Smooth muscle cell (in vitro differentiated cells): ENCODE results near the gene TENM3. TPM values are rescaled to one million over a fixed set of nuclear protein-coding genes. Genes with fewer than 3 reads are reported as not detected.

Experiments used
- DNase-seq: peaks from one replicate; lab custom pipeline; 2025; ENCODE audit not compliant: unreplicated experiment; lab: John Stamatoyannopoulos, UW
- H2AFZ ChIP-seq: fragments of 200-600 bp; sonication (generic); 2 replicates; pipeline ENCODE4 v1.6.0; 2016; ENCODE audit warnings: antibody characterized with exemption, low read depth, mild to moderate bottlenecking
- H3F3A ChIP-seq: fragments of 200-600 bp; sonication (generic); 2 replicates; pipeline ENCODE4 v1.6.0; 2017; ENCODE audit warnings: antibody characterized with exemption, low read depth
- H3K27ac ChIP-seq: fragments of 200-600 bp; sonication (generic); 2 replicates; pipeline ENCODE4 v1.5.1; 2016; ENCODE audit warnings: low read depth, mild to moderate bottlenecking
- H3K27me3 ChIP-seq: fragments of 200-600 bp; sonication (generic); 2 replicates; pipeline ENCODE4 v1.6.1; 2016; ENCODE audit warnings: low read depth, mild to moderate bottlenecking
- H3K36me3 ChIP-seq: fragments of 200-600 bp; sonication (generic); 2 replicates; pipeline ENCODE4 v1.5.1; 2016; ENCODE audit warnings: low read depth
- H3K4me1 ChIP-seq: fragments of 200-600 bp; sonication (generic); 2 replicates; pipeline ENCODE4 v1.5.1; 2016; ENCODE audit warnings: low read depth
- H3K4me2 ChIP-seq: fragments of 200-600 bp; sonication (generic); 2 replicates; pipeline ENCODE4 v1.6.0; 2016; ENCODE audit warnings: mild to moderate bottlenecking
- H3K4me3 ChIP-seq: fragments of 200-600 bp; sonication (generic); 2 replicates; pipeline ENCODE4 v1.5.1; 2016; ENCODE audit warnings: mild to moderate bottlenecking
- H3K79me2 ChIP-seq: fragments of 200-600 bp; sonication (generic); 2 replicates; pipeline ENCODE4 v1.6.0; 2016; ENCODE audit warnings: low read depth, mild to moderate bottlenecking
- H3K9ac ChIP-seq: fragments of 200-600 bp; sonication (generic); 2 replicates; pipeline ENCODE4 v1.6.0; 2016; ENCODE audit warnings: low read depth
- H3K9me3 ChIP-seq: fragments of 200-600 bp; sonication (generic); replicated peaks from 2 replicates; pipeline ENCODE4 v1.5.1; 2016; ENCODE audit warnings: low read depth
- H4K20me1 ChIP-seq: fragments of 200-600 bp; sonication (generic); 2 replicates; pipeline ENCODE4 v1.6.0; 2016; ENCODE audit warnings: low read depth
- WGBS: methylation state at CpG from one replicate; pipeline ENCODE4 v1.1.7; 2016; ENCODE audit warnings: low lambda C conversion rate; 5-methylcytosine and 5-hydroxymethylcytosine counted together
- polyA plus RNA-seq: library from polyadenylated mRNA; unstranded; fragments of >200 nt; fragmentation: Nextera tagmentation; extraction: Ambion mirVana; gene quantifications from 2 replicates; pipeline ENCODE4 v1.2.1, GENCODE V29; 2016
- total RNA-seq: library from RNA; depleted of rRNA; stranded (reverse); fragments of >200 nt; gene quantifications from 2 replicates; pipeline ENCODE4 v1.2.3, GENCODE V29; 2014
- TF ChIP-seq, protein P1 (sequence below): fragments of 200-600 bp; sonication (generic); IDR thresholded peaks from 2 replicates; pipeline ENCODE4 v1.5.1; 2017; ENCODE audit warnings: borderline replicate concordance, mild to moderate bottlenecking, antibody characterized with exemption; ENCODE audit not compliant: insufficient read depth, poor library complexity, severe bottlenecking

Gene TENM3
- total and polyA plus RNA-seq, 2 experiments from 2014 or later, result 46.9 to 295 TPM

DNA sequence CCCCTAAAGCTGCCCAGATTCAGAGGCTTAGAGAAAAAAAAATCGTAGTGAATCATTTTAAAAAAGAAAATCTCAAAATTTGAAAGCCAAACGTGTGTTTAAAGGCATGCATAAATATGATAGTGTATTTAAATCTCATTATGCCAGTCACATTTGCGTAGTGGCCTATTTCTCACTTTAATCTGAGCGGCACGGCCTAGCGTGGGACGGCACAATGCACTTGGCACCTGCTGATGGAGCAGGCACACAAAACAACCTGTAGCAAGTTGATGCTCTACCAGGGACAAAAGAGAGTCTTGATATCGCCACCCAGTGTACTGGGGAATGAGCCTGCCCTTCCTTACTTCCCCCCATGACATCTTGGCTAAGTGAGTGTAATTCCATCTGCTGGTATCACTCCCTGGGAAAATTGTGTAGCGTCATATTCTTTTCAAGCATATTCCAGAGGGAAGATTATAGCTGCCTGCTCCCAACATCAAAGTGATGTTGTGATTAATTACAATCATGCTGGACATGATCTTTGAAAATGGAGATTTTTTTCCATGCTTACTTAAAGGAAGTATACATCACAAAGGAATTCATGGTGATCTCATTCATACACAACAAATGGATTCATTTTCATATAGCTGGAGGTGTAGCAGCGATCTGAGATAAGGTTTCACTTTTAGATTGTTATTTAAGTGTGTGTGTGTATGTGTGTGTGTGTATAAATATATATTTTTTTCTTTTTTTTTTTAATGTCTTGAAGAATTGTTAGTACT, 535.2 kb downstream of the TENM3 start:
- Histone ChIP-seq H3K36me3 (peaks cover 13% of the 10 kb centered on the region), H3F3A (no peaks in the 10 kb centered on the region), H3K9ac (no peak overlapping the region), H3K4me3 (no peak overlapping the region), H3K79me2 (peaks cover 5% of the 10 kb centered on the region), H3K27me3 (no peaks in the 10 kb centered on the region), H4K20me1 (no peaks in the 10 kb centered on the region), H3K27ac (no peak overlapping the region), H2AFZ (no peak overlapping the region), H3K4me1 (peaks cover 4% of the 10 kb centered on the region), H3K4me2 (no peak overlapping the region), H3K9me3 (no peaks in the 10 kb centered on the region)
- 98% methylated on average over 10 of the region's 10 CpGs for WGBS
- DNase-seq, result no peak
- TF ChIP-seq, protein P1, sequence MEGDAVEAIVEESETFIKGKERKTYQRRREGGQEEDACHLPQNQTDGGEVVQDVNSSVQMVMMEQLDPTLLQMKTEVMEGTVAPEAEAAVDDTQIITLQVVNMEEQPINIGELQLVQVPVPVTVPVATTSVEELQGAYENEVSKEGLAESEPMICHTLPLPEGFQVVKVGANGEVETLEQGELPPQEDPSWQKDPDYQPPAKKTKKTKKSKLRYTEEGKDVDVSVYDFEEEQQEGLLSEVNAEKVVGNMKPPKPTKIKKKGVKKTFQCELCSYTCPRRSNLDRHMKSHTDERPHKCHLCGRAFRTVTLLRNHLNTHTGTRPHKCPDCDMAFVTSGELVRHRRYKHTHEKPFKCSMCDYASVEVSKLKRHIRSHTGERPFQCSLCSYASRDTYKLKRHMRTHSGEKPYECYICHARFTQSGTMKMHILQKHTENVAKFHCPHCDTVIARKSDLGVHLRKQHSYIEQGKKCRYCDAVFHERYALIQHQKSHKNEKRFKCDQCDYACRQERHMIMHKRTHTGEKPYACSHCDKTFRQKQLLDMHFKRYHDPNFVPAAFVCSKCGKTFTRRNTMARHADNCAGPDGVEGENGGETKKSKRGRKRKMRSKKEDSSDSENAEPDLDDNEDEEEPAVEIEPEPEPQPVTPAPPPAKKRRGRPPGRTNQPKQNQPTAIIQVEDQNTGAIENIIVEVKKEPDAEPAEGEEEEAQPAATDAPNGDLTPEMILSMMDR, result no peak

DNA sequence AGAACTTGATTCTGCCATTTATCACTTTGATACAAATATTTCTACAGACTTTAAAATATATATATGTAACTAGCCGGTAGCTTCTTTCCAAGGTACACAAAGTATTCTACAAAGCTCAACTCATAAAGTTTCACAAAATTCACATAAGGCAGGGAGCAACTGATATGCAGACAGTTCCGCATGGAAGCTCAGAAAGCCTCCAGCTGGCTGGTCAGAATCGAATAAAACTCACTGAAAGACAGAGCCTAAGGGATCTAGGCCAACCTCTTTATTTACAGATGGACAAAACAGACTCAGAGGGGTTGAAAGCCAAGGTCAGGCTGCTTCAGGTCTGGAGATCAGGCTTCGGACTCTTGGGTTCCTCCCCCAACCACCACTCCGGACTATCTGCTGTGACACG, 543.8 kb downstream of the TENM3 start:
- H3K4me1 ChIP-seq, result no peaks in the 10 kb centered on the region
- peaks cover 9% of the 10 kb centered on the region for H4K20me1 ChIP-seq
- 97% methylated on average over 6 of the region's 6 CpGs for WGBS
- H3F3A ChIP-seq, result no peaks in the 10 kb centered on the region
- H3K27me3 ChIP-seq, result no peaks in the 10 kb centered on the region
- H3K79me2 ChIP-seq, result no peaks in the 10 kb centered on the region
- no peak overlapping the region for H2AFZ ChIP-seq
- peaks cover 10% of the 10 kb centered on the region for H3K36me3 ChIP-seq
- H3K9ac ChIP-seq, result no peak overlapping the region
- no peak overlapping the region for H3K4me3 ChIP-seq
- no peak overlapping the region for H3K4me2 ChIP-seq
- no peak overlapping the region for H3K27ac ChIP-seq
- TF ChIP-seq, protein P1, result no peak
- no peak for DNase-seq
- no peaks in the 10 kb centered on the region for H3K9me3 ChIP-seq

DNA sequence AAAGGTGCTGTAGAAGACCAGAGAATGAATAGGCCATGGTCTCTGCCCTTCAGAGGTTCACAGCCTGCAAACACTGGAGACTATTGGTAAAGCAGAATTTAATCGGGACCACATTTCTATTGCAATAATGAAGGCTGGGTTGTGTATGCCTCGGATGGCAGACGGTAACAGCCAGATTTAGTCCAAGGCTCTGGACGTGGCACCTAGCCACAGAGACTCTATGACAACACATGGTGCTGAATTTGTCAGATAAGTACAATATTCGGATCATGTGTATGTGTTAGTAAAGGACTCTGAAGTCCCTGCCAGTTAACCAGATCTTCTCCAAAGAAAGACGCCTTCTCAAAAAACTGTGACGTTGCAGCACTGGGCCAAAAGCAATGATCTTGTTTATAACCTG, 545.0 kb downstream of the TENM3 start:
- DNase-seq, result no peak
- TF ChIP-seq, protein P1, result no peak
- 96% methylated on average over 7 of the region's 7 CpGs for WGBS
- Histone ChIP-seq H3K27me3 (no peaks in the 10 kb centered on the region), H3K9me3 (no peaks in the 10 kb centered on the region), H4K20me1 (peaks cover 9% of the 10 kb centered on the region), H3K9ac (no peak overlapping the region), H3K4me3 (no peak overlapping the region), H3F3A (no peaks in the 10 kb centered on the region), H3K4me2 (no peak overlapping the region), H2AFZ (no peak overlapping the region), H3K4me1 (no peaks in the 10 kb centered on the region), H3K36me3 (peaks cover 16% of the 10 kb centered on the region), H3K27ac (no peak overlapping the region), H3K79me2 (no peaks in the 10 kb centered on the region)

DNA sequence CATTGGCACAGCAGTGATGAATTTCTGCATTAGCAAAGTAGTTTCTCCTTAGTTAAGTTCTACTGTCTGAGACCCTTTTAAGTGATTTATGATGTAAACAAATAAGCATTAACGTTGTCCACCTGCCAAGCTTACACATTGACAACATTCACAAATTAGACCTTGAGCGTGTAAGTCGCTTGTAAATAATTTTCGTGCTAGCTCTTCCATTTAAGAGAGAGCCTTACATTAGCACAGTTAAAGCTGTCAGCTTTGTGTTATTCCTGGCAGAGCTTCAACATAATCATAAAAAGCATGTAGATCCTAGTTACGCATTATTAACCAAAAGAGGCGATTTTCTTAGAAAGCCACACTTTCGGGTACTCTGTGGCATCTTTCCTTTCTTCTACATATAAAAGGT, 546.3 kb downstream of the TENM3 start:
- no peak for DNase-seq
- Histone ChIP-seq H3K9me3 (no peaks in the 10 kb centered on the region), H3K27me3 (no peaks in the 10 kb centered on the region), H3F3A (no peaks in the 10 kb centered on the region), H3K9ac (no peak overlapping the region), H3K79me2 (no peaks in the 10 kb centered on the region), H3K27ac (no peak overlapping the region), H3K4me2 (no peak overlapping the region), H4K20me1 (peaks cover 16% of the 10 kb centered on the region), H3K4me3 (no peak overlapping the region), H3K36me3 (peaks cover 21% of the 10 kb centered on the region), H3K4me1 (no peaks in the 10 kb centered on the region), H2AFZ (no peak overlapping the region)
- 96% methylated on average over 7 of the region's 7 CpGs for WGBS
- TF ChIP-seq, protein P1, result no peak
